ENCODE results near the gene PLEKHJ1.

PLEKHJ1 gene

DNA sequence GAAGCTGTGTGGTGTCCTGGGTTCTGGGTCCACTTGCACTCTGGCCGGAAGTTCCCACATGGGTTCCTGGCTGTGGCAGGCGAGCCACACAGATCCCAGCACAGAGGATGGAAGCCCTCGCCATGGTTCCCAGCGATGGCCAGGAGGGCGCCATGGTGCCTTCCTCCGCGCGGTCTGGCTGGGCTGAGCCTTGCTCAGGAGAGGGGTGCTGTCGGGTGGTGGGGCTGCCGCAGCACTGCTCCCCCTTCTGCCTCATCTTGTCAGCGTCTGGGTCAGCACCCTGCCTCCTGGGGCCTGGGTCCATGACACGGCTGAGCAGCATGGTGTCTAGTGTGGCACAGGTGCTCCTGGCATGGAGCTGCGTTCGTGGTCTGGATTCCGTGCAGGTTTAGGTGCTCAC is 38.9 kb downstream of the PLEKHJ1 start:
- no peak for DNase-seq (ENCODE audit: low spot score)

DNA sequence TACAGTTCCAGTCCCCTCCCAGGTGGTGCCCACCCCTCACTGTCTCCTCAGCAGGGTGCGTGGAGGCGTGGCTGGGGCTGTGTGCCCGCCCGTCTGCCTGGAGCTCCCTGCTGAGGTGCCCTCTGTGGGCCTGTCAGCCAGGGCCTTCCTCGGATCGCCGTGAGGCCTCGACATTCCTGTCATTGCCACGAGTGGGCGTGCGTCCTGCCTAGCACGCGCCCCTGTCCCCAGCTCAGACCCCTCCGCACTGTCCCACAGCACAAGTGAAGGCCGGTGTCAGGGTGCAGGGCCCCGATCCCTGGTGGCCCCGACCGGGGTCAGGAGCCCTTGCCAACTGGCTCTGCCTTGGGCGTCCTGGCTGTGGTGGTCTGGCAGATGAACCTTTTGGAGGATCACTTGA is 40.2 kb downstream of the PLEKHJ1 start:
- no peak for DNase-seq (ENCODE audit: low spot score)

DNA sequence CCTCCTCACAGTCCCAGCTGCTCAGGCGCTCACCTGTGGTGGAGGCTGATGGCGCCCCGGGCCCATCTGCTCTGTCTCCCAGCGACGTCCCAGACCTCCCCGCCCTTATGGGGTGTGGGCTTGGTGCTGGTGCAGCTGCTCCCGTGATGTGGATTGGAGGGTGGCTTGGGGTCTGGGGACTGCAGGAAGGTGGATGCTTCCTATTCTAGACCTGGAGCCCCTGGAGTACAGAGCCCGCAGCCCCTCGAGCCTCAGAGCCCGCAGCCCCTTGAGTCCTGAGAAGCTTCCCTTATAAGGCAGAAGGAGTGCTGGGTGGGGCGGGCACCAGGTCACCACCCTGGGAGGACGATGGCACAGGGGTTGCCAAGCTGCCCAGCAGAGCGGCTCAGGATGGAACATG is 40.8 kb downstream of the PLEKHJ1 start:
- DNase-seq (ENCODE audit: low spot score), result no peak

DNA sequence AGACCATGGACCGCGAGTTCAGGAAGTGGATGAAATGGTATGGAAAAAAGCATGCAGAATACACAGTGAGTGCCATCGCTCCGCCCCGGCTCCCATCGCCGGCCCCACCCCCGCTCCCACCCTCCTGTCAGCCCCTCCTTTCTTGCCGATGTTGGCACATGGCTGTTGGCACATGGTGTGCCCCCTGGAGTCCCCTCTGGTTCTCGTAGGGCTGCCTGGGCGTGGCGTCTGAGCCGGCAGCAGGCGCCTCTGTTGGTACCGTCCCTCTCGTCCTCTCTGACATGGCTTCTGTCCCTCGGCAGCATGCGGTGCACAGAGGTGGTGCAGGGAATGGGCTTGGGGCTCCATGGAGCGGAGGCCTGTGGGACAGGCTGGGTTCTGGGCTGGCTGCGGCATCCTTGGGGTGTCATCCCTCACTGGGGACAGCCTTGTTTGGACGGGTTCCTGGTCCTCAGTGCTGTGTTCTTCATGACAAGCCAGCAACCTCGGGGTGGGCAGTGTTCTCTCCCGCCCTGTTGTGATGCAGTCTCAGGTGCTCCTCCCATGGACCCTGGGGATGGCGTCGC is 41.5 kb downstream of the PLEKHJ1 start:
- no peak for DNase-seq (ENCODE audit: low spot score)

DNA sequence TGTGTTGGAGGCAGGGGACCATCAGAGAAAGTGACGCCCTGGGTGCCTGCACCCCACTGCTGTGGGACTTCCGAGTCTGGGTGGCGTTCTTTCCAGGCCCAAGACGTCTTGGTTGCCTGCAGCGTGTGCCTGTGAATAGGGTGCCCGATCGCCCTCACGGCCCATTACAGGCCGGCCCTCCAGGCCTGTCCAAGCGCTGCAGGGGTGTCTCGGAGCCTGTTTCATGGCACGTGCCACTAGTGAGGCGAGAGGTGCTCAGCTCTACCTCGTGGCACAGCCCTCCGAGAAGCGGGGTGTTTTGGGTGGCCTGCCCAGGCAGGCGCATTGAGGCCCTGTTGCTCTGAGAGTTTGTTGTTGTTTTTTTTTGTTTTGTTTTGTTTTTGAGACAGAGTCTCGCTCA is 42.3 kb downstream of the PLEKHJ1 start:
- DNase-seq (ENCODE audit: low spot score), result no peak

DNA sequence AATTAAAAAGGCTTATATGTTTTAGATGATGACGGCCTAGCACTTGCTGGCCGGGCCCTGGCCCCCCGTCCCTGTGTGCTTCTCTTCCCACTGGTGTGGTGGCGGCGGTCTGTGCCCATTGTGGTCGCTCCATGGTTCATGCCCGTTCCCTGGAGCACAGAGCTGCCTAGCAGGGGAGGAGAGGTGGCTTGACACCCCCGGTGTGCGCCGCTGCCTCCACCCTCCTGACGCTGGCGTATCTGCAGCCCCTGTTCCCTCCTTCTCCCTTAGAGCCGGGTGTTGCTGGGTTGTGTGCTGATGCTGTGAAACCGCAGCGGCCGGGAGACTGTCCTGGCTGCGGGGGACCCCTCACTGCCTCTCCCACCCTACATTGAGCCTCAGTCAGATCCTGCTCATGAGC is 43.3 kb downstream of the PLEKHJ1 start:
- no peak for DNase-seq (ENCODE audit: low spot score)

DNA sequence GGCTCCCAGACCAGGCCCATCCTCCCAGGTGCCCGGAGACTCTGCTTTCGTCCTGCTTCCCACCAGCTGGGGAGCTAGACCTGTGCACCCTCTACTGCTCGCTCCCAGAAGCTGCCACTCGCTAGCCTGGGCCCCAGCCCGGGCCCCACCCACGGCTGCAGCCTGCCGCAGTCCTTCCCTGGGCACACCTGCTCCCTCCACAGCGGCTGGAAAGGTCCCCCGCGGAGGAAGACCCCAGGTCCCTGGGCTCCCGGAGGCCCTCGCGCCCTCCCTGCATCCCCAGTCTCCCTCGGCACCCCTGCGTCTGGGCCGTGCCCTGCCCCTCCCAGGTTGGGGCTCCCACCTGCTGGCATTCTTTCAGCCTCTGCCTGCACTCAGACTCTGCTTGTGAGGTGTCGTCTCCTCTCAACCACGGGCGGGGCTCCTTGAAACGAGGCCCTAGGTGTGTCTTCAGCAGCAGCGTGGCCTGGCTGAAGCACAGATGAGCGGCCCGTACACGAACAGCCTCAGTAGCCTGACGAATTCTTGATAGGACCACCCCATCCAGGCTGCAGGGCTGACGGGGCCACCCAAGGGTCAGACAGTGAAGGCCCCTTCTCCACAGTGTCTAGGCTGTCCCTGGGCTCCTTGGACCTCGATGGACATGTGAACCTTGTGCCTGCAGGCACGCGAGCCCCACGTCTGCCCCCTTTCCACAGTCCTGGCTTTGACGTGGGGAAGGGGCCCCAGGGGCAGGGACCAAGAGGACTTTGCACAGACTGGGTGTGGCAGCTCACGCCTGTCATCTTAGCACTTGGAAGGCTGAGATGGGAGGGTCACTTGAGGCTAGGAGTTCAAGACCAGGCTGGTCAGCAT is 44.4 kb downstream of the PLEKHJ1 start:
- no peak for DNase-seq (ENCODE audit: low spot score)

DNA sequence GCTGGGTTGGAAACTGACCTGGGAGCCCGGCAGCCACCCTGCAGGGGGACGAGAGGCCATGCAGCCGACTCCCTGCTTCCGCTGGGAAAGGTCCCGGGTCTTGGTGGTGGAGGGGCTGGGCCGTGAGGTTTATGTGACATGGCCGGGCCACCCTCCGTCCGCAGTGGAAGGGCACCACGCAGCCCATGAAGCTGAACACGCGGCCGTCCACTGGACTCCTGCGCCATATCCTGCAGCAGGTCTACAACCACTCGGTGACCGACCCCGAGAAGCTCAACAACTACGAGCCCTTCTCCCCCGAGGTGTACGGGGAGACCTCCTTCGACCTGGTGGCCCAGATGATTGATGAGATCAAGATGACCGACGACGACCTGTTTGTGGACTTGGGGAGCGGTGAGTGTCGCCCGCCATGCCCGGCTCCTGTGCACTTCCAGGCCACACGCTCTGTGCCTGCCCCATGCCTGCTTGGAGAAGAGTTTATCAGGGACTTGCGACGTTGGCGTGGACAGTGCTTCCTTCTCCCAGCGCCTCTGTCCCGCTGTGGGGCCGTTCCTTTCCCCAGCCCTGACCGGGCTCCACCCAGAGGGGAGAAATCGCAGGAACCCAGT is 45.2 kb downstream of the PLEKHJ1 start:
- DNase-seq (ENCODE audit: low spot score), result no peak

DNA sequence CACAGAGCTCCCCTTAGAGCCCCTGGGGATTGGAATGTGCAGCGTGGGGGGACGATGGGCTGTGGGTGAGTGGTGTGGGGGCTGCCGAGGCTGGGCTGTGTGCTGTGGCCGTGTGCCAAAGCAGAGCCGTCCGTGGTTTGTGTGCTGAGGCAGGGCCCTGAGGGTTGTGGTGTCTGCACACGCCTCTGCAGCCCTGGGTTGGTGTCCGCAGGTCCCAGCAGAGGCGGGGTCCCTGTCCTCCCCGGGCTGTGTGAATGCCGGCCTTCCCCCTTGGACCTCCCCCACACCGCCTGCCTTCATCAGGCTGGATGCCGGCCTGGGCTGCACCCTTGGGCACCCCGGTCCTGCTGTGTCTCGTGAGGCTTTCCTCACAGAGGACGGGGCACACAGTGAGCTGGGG is 46.2 kb downstream of the PLEKHJ1 start:
- DNase-seq (ENCODE audit: low spot score), result no peak

DNA sequence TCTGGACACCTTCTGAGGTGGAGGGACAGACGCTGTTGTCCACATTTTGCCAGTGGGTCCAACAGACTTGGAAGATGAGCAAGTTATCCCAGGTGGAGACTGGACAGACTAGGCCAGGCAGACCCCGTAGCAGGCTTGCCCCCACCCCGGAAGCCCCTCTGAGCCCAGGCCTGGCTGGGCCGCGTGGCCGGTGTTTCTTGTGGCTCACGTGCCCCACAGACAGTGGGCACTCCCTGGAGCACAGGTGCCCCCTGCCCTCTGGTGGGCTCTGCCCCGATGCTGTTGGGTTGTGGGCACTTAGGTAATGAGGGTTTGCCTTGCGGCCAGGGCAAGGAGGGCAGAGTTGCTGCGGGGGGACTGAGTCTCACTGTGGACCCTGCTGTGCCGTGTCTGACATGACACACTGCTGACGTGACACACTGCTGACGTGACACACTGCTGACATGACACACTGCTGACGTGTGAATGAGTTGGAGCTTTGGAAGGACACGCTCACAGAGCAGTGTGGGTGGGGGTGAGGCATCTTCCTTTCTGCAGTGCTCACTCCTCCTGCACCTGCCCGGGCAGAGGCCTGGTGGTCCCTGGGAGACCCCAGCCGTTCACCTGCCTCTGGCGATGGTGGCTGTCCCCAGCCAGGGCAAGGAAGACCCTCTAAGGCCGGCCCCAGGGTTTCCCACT is 47.3 kb downstream of the PLEKHJ1 start:
- no peak for DNase-seq (ENCODE audit: low spot score)

DNA sequence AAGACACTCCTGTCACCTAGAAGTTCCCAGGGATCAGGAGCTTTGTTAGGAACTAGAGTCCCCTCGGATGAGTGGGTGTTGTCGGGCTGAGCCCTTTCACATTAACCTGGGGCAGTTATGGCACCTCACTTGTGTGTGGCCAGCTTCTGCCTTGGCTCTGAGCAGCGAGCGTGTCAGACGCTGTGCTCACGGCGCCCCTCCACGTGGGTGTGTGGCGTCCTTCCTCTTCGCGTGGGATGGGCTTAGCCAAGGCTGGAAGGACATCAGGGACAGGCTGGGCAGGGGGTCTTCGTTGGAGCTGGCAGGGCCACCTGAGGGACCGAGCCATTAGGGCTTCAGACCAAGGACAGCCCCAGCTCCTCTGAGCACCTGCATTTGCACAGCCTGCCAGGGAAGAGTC is 49.0 kb downstream of the PLEKHJ1 start:
- DNase-seq (ENCODE audit: low spot score), result no peak

DNA sequence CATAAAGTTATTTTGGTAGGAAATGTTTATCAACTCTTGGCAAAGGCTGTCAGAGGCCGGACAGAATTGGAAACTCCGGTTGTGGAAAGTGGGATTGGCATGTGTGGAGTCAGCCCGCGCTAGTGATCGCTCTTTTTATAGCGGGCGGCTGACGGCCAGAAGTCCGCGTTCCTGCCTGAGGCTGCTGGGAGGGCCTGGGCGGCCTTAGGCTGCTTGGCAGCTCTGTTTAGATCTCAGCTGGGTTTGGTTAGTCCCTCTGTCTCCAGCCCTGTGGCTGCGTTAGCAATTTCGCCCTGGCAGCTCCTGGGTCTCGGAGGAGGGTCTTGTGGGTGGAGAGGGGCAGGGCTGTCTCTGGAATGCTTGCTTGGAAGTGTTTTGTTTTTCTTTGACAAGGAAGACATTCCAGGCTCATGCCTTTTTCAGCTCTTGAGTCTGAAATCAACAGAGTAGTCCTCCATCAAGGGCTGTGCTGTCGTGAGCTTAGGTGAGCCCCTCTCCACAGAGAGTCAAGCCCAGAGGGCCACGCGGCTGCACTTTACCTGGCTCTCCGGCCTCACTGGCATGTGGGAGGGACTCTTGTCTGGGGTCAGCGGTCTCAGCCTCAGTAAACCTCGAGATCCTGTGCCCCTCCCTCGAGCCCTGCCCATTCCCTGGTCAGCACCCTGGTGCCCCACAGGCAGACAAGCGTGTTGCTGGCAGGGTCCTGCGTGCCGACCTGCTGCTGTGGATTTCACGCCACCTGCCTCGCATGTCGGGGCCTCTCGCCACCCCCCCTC is 49.9 kb downstream of the PLEKHJ1 start:
- DNase-seq (ENCODE audit: low spot score), result no peak

DNA sequence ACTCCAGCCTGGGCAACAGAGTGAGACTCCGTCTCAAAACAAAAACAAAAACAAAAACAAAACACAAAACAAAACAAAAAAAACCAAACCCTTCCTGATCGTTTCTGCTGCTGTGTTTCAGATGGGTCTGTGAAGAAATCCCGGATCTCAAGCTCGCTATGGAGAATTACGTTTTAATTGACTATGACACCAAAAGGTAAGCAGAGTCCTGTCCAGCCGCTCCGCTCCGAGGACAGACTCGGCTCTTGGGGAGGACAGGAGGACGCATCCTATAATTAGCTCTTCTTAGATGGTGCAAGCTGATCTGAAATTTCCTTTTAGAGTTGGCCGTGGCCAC is 50.4 kb downstream of the PLEKHJ1 start:
- no peak for DNase-seq (ENCODE audit: low spot score)

DNA sequence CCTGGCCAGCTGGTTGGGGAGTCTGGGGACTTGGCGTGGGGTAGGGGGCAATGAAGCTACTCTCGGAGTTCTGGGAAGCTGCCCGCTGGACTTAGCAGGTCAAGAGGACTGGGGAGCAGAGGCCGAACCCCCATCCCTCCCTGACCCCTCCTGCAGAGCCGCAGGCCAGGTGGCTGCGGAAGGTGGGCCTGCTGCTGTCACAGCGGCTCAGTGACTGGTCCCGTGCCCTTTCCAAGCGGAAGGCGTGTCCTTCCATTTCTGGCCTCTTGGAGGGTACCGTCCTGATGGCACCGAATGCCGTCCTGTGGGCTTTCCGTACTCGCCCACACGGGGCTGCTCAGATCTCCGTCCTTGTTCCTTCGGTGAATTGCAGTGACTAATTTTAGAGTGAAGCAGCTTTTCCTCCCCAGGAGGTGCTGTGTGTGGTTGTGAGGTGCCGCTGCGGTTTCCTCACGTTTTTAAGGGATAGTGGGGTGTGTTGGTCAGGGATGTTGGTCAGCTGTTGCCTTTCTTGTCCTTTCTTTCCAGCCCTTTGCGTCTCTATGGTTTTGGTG is 51.6 kb downstream of the PLEKHJ1 start:
- DNase-seq (ENCODE audit: low spot score), result no peak

All from D341Med (cell line).